Immature natural killer cell (primary cell): Measurements from ENCODE around the gene MTERF4. TPM values are rescaled to one million over a fixed set of nuclear protein-coding genes. Genes with fewer than 3 reads are reported as not detected.
A peak's percentile ranks its signal among the peaks of the same experiment; 100 is the strongest.
"Not testable (repeated sequence)": the region's sequence is repeated elsewhere in the genome, so short reads cannot be mapped to it uniquely, and the experiment has no call there.

Experiments used
- DNase-seq, 3 donors: peaks; one replicate each; pipeline ENCODE4 v3.0.0; 2022; ENCODE audit warnings: mixed read lengths in 1 of 3
- H3K27ac Mint-ChIP-seq, 6 donors: one replicate each; pipeline ENCODE4 v1.8.0; 2020; ENCODE audit warnings: mixed read lengths in 6 of 6, mild to moderate bottlenecking in 5 of 6, inconsistent platforms in 4 of 6, moderate library complexity in 3 of 6
- H3K27me3 Mint-ChIP-seq, 3 donors: one replicate each; pipeline ENCODE4 v1.8.0; 2020 to 2021; ENCODE audit warnings: low read depth in 3 of 3, mild to moderate bottlenecking in 3 of 3, mixed read lengths in 3 of 3, moderate library complexity in 3 of 3, inconsistent platforms in 1 of 3
- H3K36me3 Mint-ChIP-seq, 3 donors: one replicate each; pipeline ENCODE4 v1.8.0; 2020; ENCODE audit warnings: mixed read lengths in 3 of 3, inconsistent platforms in 2 of 3, mild to moderate bottlenecking in 2 of 3
- H3K4me1 Mint-ChIP-seq, 2 donors: one replicate each; pipeline ENCODE4 v1.8.0; 2020; ENCODE audit warnings: inconsistent platforms in 2 of 2, mild to moderate bottlenecking in 2 of 2, mixed read lengths in 2 of 2, moderate library complexity in 1 of 2
- H3K4me3 Mint-ChIP-seq, 5 donors: one replicate each; pipeline ENCODE4 v1.8.0; 2020; ENCODE audit warnings: mild to moderate bottlenecking in 5 of 5, mixed read lengths in 5 of 5, inconsistent platforms in 3 of 5, moderate library complexity in 3 of 5
- H3K9me3 Mint-ChIP-seq, 6 donors: one replicate each; pipeline ENCODE4 v1.8.0; 2020; ENCODE audit warnings: mild to moderate bottlenecking in 6 of 6, mixed read lengths in 6 of 6, inconsistent platforms in 4 of 6, moderate library complexity in 3 of 6
- polyA plus RNA-seq, 3 donors: library from polyadenylated mRNA; unstranded; fragments of 300-500 nt; fragmentation: Illumina TruSeq; gene quantifications; one replicate each; pipeline ENCODE4 v1.2.3, GENCODE V29; 2021

Gene MTERF4
- polyA plus RNA-seq, 3 donors from 2014 or later, result 27.8 to 35.8 (median 30.9) TPM

- H3K4me3 Mint-ChIP-seq, result no peak overlapping the region
- DNase-seq, result no peak
- H3K27ac Mint-ChIP-seq, result peak overlapping the region; percentile 9 to 68 (median 54)
These were observed 6.3 kb downstream of the MTERF4 start for GRCh38 chr2:241095594-241096290.

DNA sequence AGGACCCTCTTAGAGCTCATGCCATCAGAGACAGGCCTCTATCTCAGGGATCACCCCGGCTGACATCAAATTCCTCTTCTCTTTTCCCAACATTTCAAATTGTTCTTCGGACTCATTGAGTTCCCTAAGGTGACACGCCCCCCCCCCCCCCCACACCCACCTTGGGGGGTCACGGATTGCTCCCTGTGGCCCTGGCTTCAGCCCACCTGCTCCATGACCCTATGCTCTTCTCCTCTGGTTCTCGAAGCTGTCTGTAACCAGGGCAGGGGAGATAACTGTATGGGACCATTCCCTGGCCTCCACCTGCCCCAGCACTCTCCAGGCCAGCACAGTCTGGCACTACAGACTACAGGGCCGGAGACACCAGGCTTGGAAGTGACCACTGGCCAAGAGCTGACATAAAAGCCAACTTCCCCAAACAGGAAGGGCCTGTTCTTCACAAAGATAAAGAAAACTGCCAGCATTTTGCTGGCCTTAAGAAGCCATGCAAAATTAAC is 7.1 kb downstream of the MTERF4 start:
- no peak for DNase-seq
- no peak overlapping the region for H3K4me3 Mint-ChIP-seq
- H3K27ac Mint-ChIP-seq, result no peak overlapping the region
- no peaks in the 10 kb centered on the region for H3K9me3 Mint-ChIP-seq
- peaks cover 37 to 46% of the 10 kb centered on the region in 2 donors for H3K4me1 Mint-ChIP-seq
- peaks cover 3 to 44% (median 19%) of the 10 kb centered on the region in 3 donors for H3K36me3 Mint-ChIP-seq
- peaks cover 0 to 3% (median 0%) of the 10 kb centered on the region in 3 donors for H3K27me3 Mint-ChIP-seq

More at GRCh38 chr2:241095594-241096290, 6.3 kb downstream of the MTERF4 start:
- no peaks in the 10 kb centered on the region for H3K9me3 Mint-ChIP-seq
- H3K36me3 Mint-ChIP-seq, result peaks cover 3 to 40% (median 19%) of the 10 kb centered on the region in 3 donors
- peaks cover 38 to 53% of the 10 kb centered on the region in 2 donors for H3K4me1 Mint-ChIP-seq
- H3K27me3 Mint-ChIP-seq, result peaks cover 0 to 3% (median 0%) of the 10 kb centered on the region in 3 donors

- no peak overlapping the region for H3K27ac Mint-ChIP-seq
- DNase-seq, result no peak
- H3K36me3 Mint-ChIP-seq, result peaks cover 3 to 46% (median 19%) of the 10 kb centered on the region in 3 donors
- no peak overlapping the region for H3K4me3 Mint-ChIP-seq
- peaks cover 0 to 3% (median 0%) of the 10 kb centered on the region in 3 donors for H3K27me3 Mint-ChIP-seq
- H3K4me1 Mint-ChIP-seq, result peaks cover 29 to 38% of the 10 kb centered on the region in 2 donors
- H3K9me3 Mint-ChIP-seq, result no peaks in the 10 kb centered on the region
These were observed 7.9 kb downstream of the MTERF4 start for GRCh38 chr2:241094172-241094571.

GRCh38 chr2:241093133-241093781 is 8.8 kb downstream of the MTERF4 start:
- H3K27ac Mint-ChIP-seq, H3K27me3 Mint-ChIP-seq, H3K4me3 Mint-ChIP-seq, DNase-seq, H3K9me3 Mint-ChIP-seq: not testable (repeated sequence)
- peaks cover 6 to 45% (median 19%) of the 10 kb centered on the region in 3 donors for H3K36me3 Mint-ChIP-seq
- peaks cover 23 to 29% of the 10 kb centered on the region in 2 donors for H3K4me1 Mint-ChIP-seq

GRCh38 chr2:241092677-241093076 is 9.4 kb downstream of the MTERF4 start:
- no peak overlapping the region for H3K4me3 Mint-ChIP-seq
- peaks cover 0 to 3% (median 0%) of the 10 kb centered on the region in 3 donors for H3K27me3 Mint-ChIP-seq
- peaks cover 12 to 51% (median 18%) of the 10 kb centered on the region in 3 donors for H3K36me3 Mint-ChIP-seq
- peaks cover 23% of the 10 kb centered on the region in 2 donors for H3K4me1 Mint-ChIP-seq
- peak overlapping the region in 1 of 6 donors; percentile 80 for H3K27ac Mint-ChIP-seq
- no peaks in the 10 kb centered on the region for H3K9me3 Mint-ChIP-seq
- DNase-seq, result no peak

DNA sequence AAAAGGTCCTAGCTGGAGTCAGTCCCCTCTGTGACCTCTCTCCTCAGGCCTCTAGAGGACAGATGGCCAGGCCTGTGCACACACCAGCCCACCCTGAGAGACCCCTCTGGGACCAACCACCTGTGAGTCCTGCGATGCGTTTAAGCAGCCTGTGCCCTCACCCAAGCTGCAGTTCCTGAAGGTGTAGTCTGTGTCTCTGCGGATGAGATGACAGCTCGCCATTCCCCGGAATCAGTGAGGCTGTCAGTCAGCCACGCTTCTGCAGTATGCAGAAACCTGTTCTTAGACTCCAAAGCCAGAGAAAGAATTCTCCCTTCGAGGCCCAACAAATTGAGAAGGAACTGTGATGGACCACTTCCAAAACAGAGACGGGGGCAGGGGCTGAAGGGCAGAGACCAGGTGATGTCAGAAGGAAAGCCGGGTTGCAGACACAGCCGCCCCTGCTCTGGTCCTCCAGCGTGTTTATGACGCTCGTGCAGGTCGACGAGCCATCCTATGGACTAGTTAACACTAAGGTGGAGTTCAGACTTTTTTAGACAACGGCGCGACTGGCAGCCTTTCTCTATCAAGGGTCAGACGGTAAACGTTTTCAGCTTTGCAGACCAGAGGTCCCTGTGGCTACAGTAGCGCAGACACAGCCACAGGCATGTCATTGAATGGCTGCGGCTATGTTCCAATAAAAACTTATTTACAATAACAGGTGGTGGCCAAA is 10.2 kb downstream of the MTERF4 start:
- H3K4me3 Mint-ChIP-seq, result no peak overlapping the region
- peaks cover 16 to 20% of the 10 kb centered on the region in 2 donors for H3K4me1 Mint-ChIP-seq
- no peak overlapping the region for H3K27ac Mint-ChIP-seq
- peaks cover 0 to 3% (median 0%) of the 10 kb centered on the region in 3 donors for H3K27me3 Mint-ChIP-seq
- H3K36me3 Mint-ChIP-seq, result peaks cover 14 to 46% (median 15%) of the 10 kb centered on the region in 3 donors
- H3K9me3 Mint-ChIP-seq, result no peaks in the 10 kb centered on the region
- no peak for DNase-seq

DNA sequence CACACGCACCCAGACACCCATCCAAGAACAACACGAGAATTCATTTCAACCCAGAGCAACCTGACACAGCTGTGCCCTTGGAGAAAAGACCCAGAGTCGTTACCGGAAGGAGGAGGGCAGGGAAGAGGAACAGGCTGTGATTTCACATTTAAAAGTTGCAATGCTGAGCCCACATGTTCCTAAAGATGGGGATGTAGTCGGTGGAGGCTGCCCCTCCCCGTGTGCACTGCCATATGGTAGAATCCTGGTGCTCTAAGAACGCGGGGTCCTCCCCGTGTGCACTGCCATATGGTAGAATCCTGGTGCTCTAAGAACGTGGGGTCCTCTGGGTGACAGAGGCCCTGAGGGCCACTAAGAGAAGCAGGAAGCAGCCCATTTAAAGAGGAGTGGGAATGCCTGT is 10.9 kb downstream of the MTERF4 start:
- peaks cover 0 to 3% (median 0%) of the 10 kb centered on the region in 3 donors for H3K27me3 Mint-ChIP-seq
- H3K27ac Mint-ChIP-seq, result no peak overlapping the region
- H3K36me3 Mint-ChIP-seq, result peaks cover 14 to 46% (median 18%) of the 10 kb centered on the region in 3 donors
- DNase-seq, result no peak
- H3K4me1 Mint-ChIP-seq, result peaks cover 12 to 18% of the 10 kb centered on the region in 2 donors
- H3K9me3 Mint-ChIP-seq, result no peaks in the 10 kb centered on the region
- H3K4me3 Mint-ChIP-seq, result no peak overlapping the region

DNA sequence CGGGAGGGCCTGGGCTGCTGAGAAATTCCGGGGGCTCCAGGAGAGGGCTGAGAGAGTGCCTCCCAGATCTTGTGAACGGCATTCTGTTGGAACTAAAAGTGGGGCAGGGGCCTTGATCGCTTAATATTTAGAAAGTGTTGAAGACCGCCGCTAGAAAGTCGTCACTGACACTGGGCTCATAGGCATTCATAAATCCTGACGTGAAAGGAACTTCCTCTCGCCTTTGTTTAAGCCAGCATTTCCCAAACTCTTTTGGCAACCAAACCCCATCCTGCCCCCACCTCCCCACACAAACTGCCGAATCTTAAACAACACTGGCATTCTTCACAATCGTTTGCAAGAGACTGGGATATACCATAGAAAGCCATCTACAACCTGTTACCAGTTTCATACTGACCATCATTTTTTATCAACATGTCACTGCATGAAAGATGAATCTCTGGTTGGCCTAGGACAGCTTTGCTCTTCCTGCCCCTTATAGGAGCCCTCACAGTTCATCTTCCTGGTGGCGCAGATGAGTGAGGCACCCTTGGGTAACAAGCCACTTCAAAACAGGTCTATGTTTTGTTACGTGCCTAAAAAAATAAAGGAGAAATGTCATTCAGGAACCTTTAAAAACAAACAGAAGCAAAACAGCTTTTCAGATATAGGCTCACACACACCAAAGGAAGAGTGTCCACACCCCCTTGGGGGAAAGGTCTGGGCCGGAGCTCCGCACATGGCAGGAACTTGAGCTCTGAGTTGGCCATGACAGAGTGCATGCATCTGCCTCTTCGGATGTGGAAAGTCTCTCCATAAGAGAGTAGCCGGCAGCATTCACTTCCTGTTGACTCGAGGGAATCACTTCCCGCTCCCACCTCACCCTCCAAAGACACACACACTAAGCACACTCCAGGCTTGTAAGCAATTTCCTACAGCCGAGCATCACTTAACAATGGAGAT is 13.0 kb downstream of the MTERF4 start:
- H3K4me3 Mint-ChIP-seq, result no peak overlapping the region
- no peaks in the 10 kb centered on the region for H3K9me3 Mint-ChIP-seq
- H3K27me3 Mint-ChIP-seq, result peaks cover 0 to 3% (median 0%) of the 10 kb centered on the region in 3 donors
- DNase-seq, result no peak
- no peak overlapping the region for H3K27ac Mint-ChIP-seq
- peaks cover 13 to 49% (median 34%) of the 10 kb centered on the region in 3 donors for H3K36me3 Mint-ChIP-seq
- peaks cover 0 to 5% of the 10 kb centered on the region in 2 donors for H3K4me1 Mint-ChIP-seq

GRCh38 chr2:241088376-241088775 is 13.7 kb downstream of the MTERF4 start:
- no peak overlapping the region for H3K4me3 Mint-ChIP-seq
- peaks cover 13 to 49% (median 34%) of the 10 kb centered on the region in 3 donors for H3K36me3 Mint-ChIP-seq
- peaks cover 0 to 5% of the 10 kb centered on the region in 2 donors for H3K4me1 Mint-ChIP-seq
- H3K9me3 Mint-ChIP-seq, result no peaks in the 10 kb centered on the region
- peaks cover 0 to 3% (median 0%) of the 10 kb centered on the region in 3 donors for H3K27me3 Mint-ChIP-seq
- no peak overlapping the region for H3K27ac Mint-ChIP-seq
- no peak for DNase-seq

DNA sequence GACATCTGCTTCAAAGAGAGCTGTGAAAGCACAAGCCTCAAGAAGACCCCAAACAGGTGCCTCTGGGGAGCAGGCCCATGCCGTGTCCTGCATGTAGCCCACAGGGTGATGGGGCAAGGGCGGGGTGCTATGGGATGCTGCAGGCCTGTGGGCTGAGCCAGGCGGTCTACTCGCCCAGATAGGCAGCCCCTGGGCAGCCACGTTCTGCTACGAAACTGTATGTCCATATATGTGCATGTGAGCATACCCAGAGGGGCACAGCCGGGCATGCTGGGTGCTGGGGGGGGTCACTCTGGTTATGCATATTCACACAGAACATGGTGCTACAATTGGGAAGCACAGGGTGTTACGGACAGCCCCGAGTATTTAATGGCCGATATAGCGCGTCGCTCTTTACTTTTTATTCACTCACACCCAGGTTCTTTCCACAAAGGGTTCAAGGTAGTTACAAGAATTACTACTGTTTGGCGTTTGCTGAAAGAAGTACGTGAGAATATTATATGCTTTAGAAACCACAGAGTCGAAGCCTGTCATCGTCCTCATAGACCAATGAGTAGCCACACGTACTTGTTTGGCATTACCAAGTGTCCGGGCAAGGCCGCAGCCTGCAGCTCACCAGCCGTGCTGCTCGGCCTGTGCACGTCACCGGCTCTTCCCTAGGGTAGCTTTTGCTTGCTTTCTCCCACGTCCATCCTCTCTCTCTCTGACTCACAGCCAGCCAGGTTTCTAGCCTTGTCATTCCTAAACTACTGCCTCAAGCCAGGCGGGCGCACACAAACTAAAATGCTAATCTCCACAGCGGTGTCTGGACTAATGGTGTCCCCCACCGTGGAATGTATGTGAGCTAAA is 14.4 kb downstream of the MTERF4 start:
- peaks cover 13 to 45% (median 34%) of the 10 kb centered on the region in 3 donors for H3K36me3 Mint-ChIP-seq
- H3K4me3 Mint-ChIP-seq, result no peak overlapping the region
- peaks cover 0 to 1% (median 0%) of the 10 kb centered on the region in 3 donors for H3K27me3 Mint-ChIP-seq
- DNase-seq, result no peak
- H3K4me1 Mint-ChIP-seq, result peaks cover 0 to 3% of the 10 kb centered on the region in 2 donors
- no peak overlapping the region for H3K27ac Mint-ChIP-seq
- no peaks in the 10 kb centered on the region for H3K9me3 Mint-ChIP-seq

- Mint-ChIP-seq H3K36me3 (peaks cover 10 to 31% (median 31%) of the 10 kb centered on the region in 3 donors), H3K9me3 (no peaks in the 10 kb centered on the region)
These were observed 17.1 kb downstream of the MTERF4 start for GRCh38 chr2:241084856-241085444.

GRCh38 chr2:241083091-241083415 is 19.0 kb downstream of the MTERF4 start:
- Mint-ChIP-seq H3K27ac (peak overlapping the region in 1 of 6 donors; percentile 67), H3K9me3 (no peaks in the 10 kb centered on the region), H3K27me3 (no peaks in the 10 kb centered on the region), H3K4me3 (no peak overlapping the region), H3K4me1 (peaks cover 0 to 2% of the 10 kb centered on the region in 2 donors), H3K36me3 (peaks cover 10 to 27% (median 21%) of the 10 kb centered on the region in 3 donors)
- no peak for DNase-seq

More at GRCh38 chr2:241084856-241085444, 17.1 kb downstream of the MTERF4 start:
- no peak overlapping the region for H3K27ac Mint-ChIP-seq
- H3K4me1 Mint-ChIP-seq, result peaks cover 0 to 2% of the 10 kb centered on the region in 2 donors
- no peaks in the 10 kb centered on the region for H3K27me3 Mint-ChIP-seq
- H3K4me3 Mint-ChIP-seq, result no peak overlapping the region
- no peak for DNase-seq
